Myocyte (in vitro differentiated cells): ENCODE results near the gene PSMD9. TPM values are rescaled to one million over a fixed set of nuclear protein-coding genes. Genes with fewer than 3 reads are reported as not detected.
A peak's percentile ranks its signal among the peaks of the same experiment; 100 is the strongest.
"Not testable (repeated sequence)": the region's sequence is repeated elsewhere in the genome, so short reads cannot be mapped to it uniquely, and the experiment has no call there.

ENCODE experiments used
- DNase-seq: peaks from one replicate; pipeline ENCODE4 v3.0.0-alpha.2; 2012; ENCODE audit warnings: low read depth
- total RNA-seq: library from RNA; depleted of rRNA; stranded (reverse); fragments of >200 nt; gene quantifications from 2 replicates; pipeline ENCODE4 v1.2.3, GENCODE V29; 2014

The PSMD9 gene
- total RNA-seq, 1 donor from 2014 or later: 98.8 TPM

GRCh38 chr12:121917950-121918678 lies 29.5 kb downstream of the PSMD9 start, which contains the start of gene CFAP251:
CFAP251 (plus strand) TSS chr12:121918592; CDS start chr12:121921306, 2,714 bp downstream.
- DNase-seq: no peak

GRCh38 chr12:121918679-121919038 lies 30.1 kb downstream of the PSMD9 start:
- DNase-seq: no peak

GRCh38 chr12:121921066-121921465 lies 32.5 kb downstream of the PSMD9 start:
- no peak for DNase-seq

- peak; percentile 84 for DNase-seq
Observed at GRCh38 chr12:121925358-121925695, 36.7 kb downstream of the PSMD9 start.

GRCh38 chr12:121926874-121927706 lies 38.5 kb downstream of the PSMD9 start:
- no peak for DNase-seq

GRCh38 chr12:121927813-121928212 lies 39.2 kb downstream of the PSMD9 start:
- no peak for DNase-seq

GRCh38 chr12:121929545-121929944 lies 41.0 kb downstream of the PSMD9 start:
- not testable (repeated sequence) for DNase-seq

GRCh38 chr12:121930862-121931261 lies 42.3 kb downstream of the PSMD9 start:
- DNase-seq: no peak

GRCh38 chr12:121932176-121932536 lies 43.6 kb downstream of the PSMD9 start:
- no peak for DNase-seq

GRCh38 chr12:121932914-121933521 lies 44.4 kb downstream of the PSMD9 start:
- no peak for DNase-seq

GRCh38 chr12:121933522-121934308 lies 45.1 kb downstream of the PSMD9 start:
- no peak for DNase-seq

GRCh38 chr12:121934309-121934664 lies 45.7 kb downstream of the PSMD9 start:
- no peak for DNase-seq

GRCh38 chr12:121937654-121938053 lies 49.1 kb downstream of the PSMD9 start:
- no peak for DNase-seq

GRCh38 chr12:121939186-121939585 lies 50.6 kb downstream of the PSMD9 start:
- peak; percentile 28 for DNase-seq

- DNase-seq: no peak
Observed at GRCh38 chr12:121939992-121940766, 51.6 kb downstream of the PSMD9 start.

GRCh38 chr12:121942145-121942718 lies 53.6 kb downstream of the PSMD9 start:
- DNase-seq: no peak

GRCh38 chr12:121943926-121944325 lies 55.3 kb downstream of the PSMD9 start:
- DNase-seq: no peak

- DNase-seq: no peak
Observed at GRCh38 chr12:121946313-121947025, 57.9 kb downstream of the PSMD9 start.

- DNase-seq: no peak
Observed at GRCh38 chr12:121947981-121948380, 59.4 kb downstream of the PSMD9 start.
